Measurements from ENCODE around the gene HKDC1.
"Not testable (repeated sequence)": the region's sequence is repeated elsewhere in the genome, so short reads cannot be mapped to it uniquely, and the experiment has no call there.

HKDC1 gene

GRCh38 chr10:69220041-69220451 is at the start of gene HKDC1:
HKDC1 (plus strand) TSS chr10:69220332; CDS start chr10:69220436, 104 bp downstream.
- Histone ChIP-seq H3K27me3 (ENCODE audit: insufficient read depth, low read length) (no peaks in the 10 kb centered on the region), H2AFZ (ENCODE audit: low read depth, low read length) (no peak within 1 kb of the TSS), H3K4me3 (ENCODE audit: low read length) (no peak within 1 kb of the TSS), H3K9me3 (ENCODE audit: low read length) (no peaks in the 10 kb centered on the region), H3K4me1 (ENCODE audit: insufficient read depth, low read length) (no peaks in the 10 kb centered on the region), H3K36me3 (ENCODE audit: insufficient read depth, low read length) (no peaks in the 10 kb centered on the region)

GRCh38 chr10:69172241-69172982 is 47.7 kb upstream of the HKDC1 start:
- Histone ChIP-seq H3K4me3 (ENCODE audit: low read length) (no peak overlapping the region), H3K36me3 (ENCODE audit: insufficient read depth, low read length) (peaks cover 52% of the 10 kb centered on the region), H3K4me1 (ENCODE audit: insufficient read depth, low read length) (no peaks in the 10 kb centered on the region), H2AFZ (ENCODE audit: low read depth, low read length) (no peak overlapping the region), H3K9me3 (ENCODE audit: low read length) (no peaks in the 10 kb centered on the region), H3K27me3 (ENCODE audit: insufficient read depth, low read length) (no peaks in the 10 kb centered on the region)

- not testable (repeated sequence) for H2AFZ ChIP-seq (ENCODE audit: low read depth, low read length); H3K27me3 ChIP-seq (ENCODE audit: insufficient read depth, low read length); H3K4me3 ChIP-seq (ENCODE audit: low read length); H3K4me1 ChIP-seq (ENCODE audit: insufficient read depth, low read length); H3K9me3 ChIP-seq (ENCODE audit: low read length)
- peaks cover 27% of the 10 kb centered on the region for H3K36me3 ChIP-seq (ENCODE audit: insufficient read depth, low read length)
Observed at GRCh38 chr10:69175326-69175725, 44.8 kb upstream of the HKDC1 start.

- no peaks in the 10 kb centered on the region for H3K27me3 ChIP-seq (ENCODE audit: insufficient read depth, low read length)
Observed at GRCh38 chr10:69176823-69177222, 43.3 kb upstream of the HKDC1 start.

GRCh38 chr10:69179089-69179742 is 40.9 kb upstream of the HKDC1 start:
- Histone ChIP-seq H3K9me3 (ENCODE audit: low read length) (no peaks in the 10 kb centered on the region), H3K27me3 (ENCODE audit: insufficient read depth, low read length) (no peaks in the 10 kb centered on the region), H3K36me3 (ENCODE audit: insufficient read depth, low read length) (peaks cover 7% of the 10 kb centered on the region), H2AFZ (ENCODE audit: low read depth, low read length) (peak overlapping the region; percentile 20), H3K4me3 (ENCODE audit: low read length) (peak overlapping the region; percentile 84), H3K4me1 (ENCODE audit: insufficient read depth, low read length) (peaks cover 16% of the 10 kb centered on the region)

More at GRCh38 chr10:69176823-69177222, 43.3 kb upstream of the HKDC1 start:
- H3K4me3 ChIP-seq (ENCODE audit: low read length) = no peak overlapping the region
- H3K4me1 ChIP-seq (ENCODE audit: insufficient read depth, low read length) = peaks cover 16% of the 10 kb centered on the region
- H2AFZ ChIP-seq (ENCODE audit: low read depth, low read length) = no peak overlapping the region
- H3K9me3 ChIP-seq (ENCODE audit: low read length) = no peaks in the 10 kb centered on the region
- H3K36me3 ChIP-seq (ENCODE audit: insufficient read depth, low read length) = peaks cover 13% of the 10 kb centered on the region

- Histone ChIP-seq H3K36me3 (ENCODE audit: insufficient read depth, low read length) (peaks cover 7% of the 10 kb centered on the region), H3K4me3 (ENCODE audit: low read length) (peak within 1 kb of the TSS; percentile 84), H2AFZ (ENCODE audit: low read depth, low read length) (peak within 1 kb of the TSS; percentile 20), H3K9me3 (ENCODE audit: low read length) (no peaks in the 10 kb centered on the region), H3K27me3 (ENCODE audit: insufficient read depth, low read length) (no peaks in the 10 kb centered on the region), H3K4me1 (ENCODE audit: insufficient read depth, low read length) (peaks cover 16% of the 10 kb centered on the region)
Observed at GRCh38 chr10:69179743-69180524, 40.2 kb upstream of the HKDC1 start, which contains the start of gene SUPV3L1. SUPV3L1 (plus strand) TSS chr10:69180234; CDS start chr10:69180292, 58 bp downstream.

GRCh38 chr10:69180525-69181204 is 39.5 kb upstream of the HKDC1 start:
- peaks cover 7% of the 10 kb centered on the region for H3K36me3 ChIP-seq (ENCODE audit: insufficient read depth, low read length)
- H2AFZ ChIP-seq (ENCODE audit: low read depth, low read length) = peak overlapping the region; percentile 20

GRCh38 chr10:69181433-69181832 is 38.7 kb upstream of the HKDC1 start:
- Histone ChIP-seq H3K9me3 (ENCODE audit: low read length) (no peaks in the 10 kb centered on the region), H2AFZ (ENCODE audit: low read depth, low read length) (no peak overlapping the region), H3K4me3 (ENCODE audit: low read length) (peak overlapping the region; percentile 84), H3K36me3 (ENCODE audit: insufficient read depth, low read length) (peaks cover 12% of the 10 kb centered on the region), H3K4me1 (ENCODE audit: insufficient read depth, low read length) (peaks cover 16% of the 10 kb centered on the region), H3K27me3 (ENCODE audit: insufficient read depth, low read length) (no peaks in the 10 kb centered on the region)

More at GRCh38 chr10:69180525-69181204, 39.5 kb upstream of the HKDC1 start:
- H3K4me3 ChIP-seq (ENCODE audit: low read length) = peak overlapping the region; percentile 84
- H3K9me3 ChIP-seq (ENCODE audit: low read length) = no peaks in the 10 kb centered on the region
- peaks cover 16% of the 10 kb centered on the region for H3K4me1 ChIP-seq (ENCODE audit: insufficient read depth, low read length)
- H3K27me3 ChIP-seq (ENCODE audit: insufficient read depth, low read length) = no peaks in the 10 kb centered on the region

- Histone ChIP-seq H2AFZ (ENCODE audit: low read depth, low read length) (no peak overlapping the region), H3K4me1 (ENCODE audit: insufficient read depth, low read length) (peaks cover 16% of the 10 kb centered on the region), H3K36me3 (ENCODE audit: insufficient read depth, low read length) (peaks cover 18% of the 10 kb centered on the region), H3K27me3 (ENCODE audit: insufficient read depth, low read length) (no peaks in the 10 kb centered on the region), H3K4me3 (ENCODE audit: low read length) (no peak overlapping the region), H3K9me3 (ENCODE audit: low read length) (no peaks in the 10 kb centered on the region)
Observed at GRCh38 chr10:69182005-69182404, 38.1 kb upstream of the HKDC1 start.

- no peaks in the 10 kb centered on the region for H3K27me3 ChIP-seq (ENCODE audit: insufficient read depth, low read length)
- H2AFZ ChIP-seq (ENCODE audit: low read depth, low read length) = no peak overlapping the region
- H3K9me3 ChIP-seq (ENCODE audit: low read length) = no peaks in the 10 kb centered on the region
- H3K4me1 ChIP-seq (ENCODE audit: insufficient read depth, low read length) = peaks cover 2% of the 10 kb centered on the region
- H3K36me3 ChIP-seq (ENCODE audit: insufficient read depth, low read length) = peaks cover 47% of the 10 kb centered on the region
- H3K4me3 ChIP-seq (ENCODE audit: low read length) = no peak overlapping the region
Observed at GRCh38 chr10:69186524-69186923, 33.6 kb upstream of the HKDC1 start.

GRCh38 chr10:69201045-69201444 is 19.1 kb upstream of the HKDC1 start:
- H3K9me3 ChIP-seq (ENCODE audit: low read length) = no peaks in the 10 kb centered on the region
- H3K27me3 ChIP-seq (ENCODE audit: insufficient read depth, low read length) = no peaks in the 10 kb centered on the region
- H3K4me1 ChIP-seq (ENCODE audit: insufficient read depth, low read length) = no peaks in the 10 kb centered on the region
- H3K36me3 ChIP-seq (ENCODE audit: insufficient read depth, low read length) = peaks cover 48% of the 10 kb centered on the region
- no peak overlapping the region for H2AFZ ChIP-seq (ENCODE audit: low read depth, low read length)
- H3K4me3 ChIP-seq (ENCODE audit: low read length) = no peak overlapping the region

- no peaks in the 10 kb centered on the region for H3K4me1 ChIP-seq (ENCODE audit: insufficient read depth, low read length)
- H3K4me3 ChIP-seq (ENCODE audit: low read length) = no peak overlapping the region
- no peaks in the 10 kb centered on the region for H3K27me3 ChIP-seq (ENCODE audit: insufficient read depth, low read length)
- no peak overlapping the region for H2AFZ ChIP-seq (ENCODE audit: low read depth, low read length)
- peaks cover 57% of the 10 kb centered on the region for H3K36me3 ChIP-seq (ENCODE audit: insufficient read depth, low read length)
- no peaks in the 10 kb centered on the region for H3K9me3 ChIP-seq (ENCODE audit: low read length)
Observed at GRCh38 chr10:69202332-69202731, 17.8 kb upstream of the HKDC1 start.
